ENCODE data around the gene ALG10B. TPM values are rescaled to one million over a fixed set of nuclear protein-coding genes. Genes with fewer than 3 reads are reported as not detected.
"Not testable (repeated sequence)": the region's sequence is repeated elsewhere in the genome, so short reads cannot be mapped to it uniquely, and the experiment has no call there.

Gene ALG10B
- total RNA-seq, 1 donor from 2014 or later: 6.2 TPM

GRCh38 chr12:38328306-38328895, 11.8 kb downstream of the ALG10B start:
- Mint-ChIP-seq H3K27me3 (ENCODE audit: low read depth) (no peaks in the 10 kb centered on the region), H3K4me1 (ENCODE audit: low read depth) (no peaks in the 10 kb centered on the region), H3K27ac (ENCODE audit: unreplicated experiment) (no peak overlapping the region), H3K9me3 (ENCODE audit: low read depth) (no peaks in the 10 kb centered on the region), H3K4me3 (ENCODE audit: unreplicated experiment) (no peak overlapping the region), H3K36me3 (ENCODE audit: low read depth) (no peaks in the 10 kb centered on the region)
- TF ChIP-seq CTCF (IDR thresholded peaks at IDR 0.05): peak; percentile 88
- no peak for DNase-seq (ENCODE audit: low spot score)

GRCh38 chr12:38330414-38330813, 13.8 kb downstream of the ALG10B start:
- not testable (repeated sequence) for H3K4me3 Mint-ChIP-seq (ENCODE audit: unreplicated experiment); H3K27me3 Mint-ChIP-seq (ENCODE audit: low read depth); H3K4me1 Mint-ChIP-seq (ENCODE audit: low read depth); H3K27ac Mint-ChIP-seq (ENCODE audit: unreplicated experiment); H3K9me3 Mint-ChIP-seq (ENCODE audit: low read depth); H3K36me3 Mint-ChIP-seq (ENCODE audit: low read depth)
- DNase-seq (ENCODE audit: low spot score): peak; percentile 71

- DNase-seq (ENCODE audit: low spot score): no peak
- Mint-ChIP-seq H3K4me3 (ENCODE audit: unreplicated experiment) (no peak overlapping the region), H3K36me3 (ENCODE audit: low read depth) (no peaks in the 10 kb centered on the region), H3K27me3 (ENCODE audit: low read depth) (no peaks in the 10 kb centered on the region), H3K9me3 (ENCODE audit: low read depth) (no peaks in the 10 kb centered on the region), H3K4me1 (ENCODE audit: low read depth) (no peaks in the 10 kb centered on the region), H3K27ac (ENCODE audit: unreplicated experiment) (no peak overlapping the region)
- TF ChIP-seq CTCF (IDR thresholded peaks at IDR 0.05): no peak
Observed at GRCh38 chr12:38332814-38333213, 16.2 kb downstream of the ALG10B start.

GRCh38 chr12:38342444-38342843, 25.9 kb downstream of the ALG10B start:
- Mint-ChIP-seq H3K9me3 (ENCODE audit: low read depth) (peaks cover 22% of the 10 kb centered on the region), H3K27me3 (ENCODE audit: low read depth) (peaks cover 2% of the 10 kb centered on the region), H3K36me3 (ENCODE audit: low read depth) (no peaks in the 10 kb centered on the region), H3K4me3 (ENCODE audit: unreplicated experiment) (no peak overlapping the region), H3K27ac (ENCODE audit: unreplicated experiment) (no peak overlapping the region), H3K4me1 (ENCODE audit: low read depth) (no peaks in the 10 kb centered on the region)
- DNase-seq (ENCODE audit: low spot score): no peak
- no peak for TF ChIP-seq CTCF (IDR thresholded peaks at IDR 0.05)

- not testable (repeated sequence) for H3K27ac Mint-ChIP-seq (ENCODE audit: unreplicated experiment); H3K27me3 Mint-ChIP-seq (ENCODE audit: low read depth); H3K36me3 Mint-ChIP-seq (ENCODE audit: low read depth); H3K4me3 Mint-ChIP-seq (ENCODE audit: unreplicated experiment); DNase-seq (ENCODE audit: low spot score); H3K4me1 Mint-ChIP-seq (ENCODE audit: low read depth)
- H3K9me3 Mint-ChIP-seq (ENCODE audit: low read depth): peaks cover 28% of the 10 kb centered on the region
Observed at GRCh38 chr12:38343256-38343655, 26.7 kb downstream of the ALG10B start.

GRCh38 chr12:38343916-38344315, 27.3 kb downstream of the ALG10B start:
- H3K9me3 Mint-ChIP-seq (ENCODE audit: low read depth): peaks cover 28% of the 10 kb centered on the region
- DNase-seq (ENCODE audit: low spot score); H3K4me3 Mint-ChIP-seq (ENCODE audit: unreplicated experiment); H3K27me3 Mint-ChIP-seq (ENCODE audit: low read depth); H3K27ac Mint-ChIP-seq (ENCODE audit: unreplicated experiment); H3K36me3 Mint-ChIP-seq (ENCODE audit: low read depth); H3K4me1 Mint-ChIP-seq (ENCODE audit: low read depth): not testable (repeated sequence)

All from chondrocyte (in vitro differentiated cells).